Measurements from ENCODE around the gene INPP5D.

The INPP5D gene

GRCh38 chr2:233075966-233076339 is 15.8 kb downstream of the INPP5D start:
- no peak for DNase-seq (ENCODE audit: low read depth)

GRCh38 chr2:233076749-233077148 is 16.6 kb downstream of the INPP5D start:
- no peak for DNase-seq (ENCODE audit: low read depth)

GRCh38 chr2:233079473-233079877 is 19.3 kb downstream of the INPP5D start:
- DNase-seq (ENCODE audit: low read depth) = no peak

- DNase-seq (ENCODE audit: low read depth) = no peak
Measured at GRCh38 chr2:233079953-233080835, 20.1 kb downstream of the INPP5D start.

- DNase-seq (ENCODE audit: low read depth) = no peak
Measured at GRCh38 chr2:233080836-233081229, 20.7 kb downstream of the INPP5D start.

- DNase-seq (ENCODE audit: low read depth) = no peak
Measured at GRCh38 chr2:233081232-233081730, 21.1 kb downstream of the INPP5D start.

GRCh38 chr2:233081731-233082221 is 21.6 kb downstream of the INPP5D start:
- no peak for DNase-seq (ENCODE audit: low read depth)

- no peak for DNase-seq (ENCODE audit: low read depth)
Measured at GRCh38 chr2:233082222-233082930, 22.2 kb downstream of the INPP5D start.

GRCh38 chr2:233082931-233083755 is 23.0 kb downstream of the INPP5D start:
- DNase-seq (ENCODE audit: low read depth) = no peak

- DNase-seq (ENCODE audit: low read depth) = no peak
Measured at GRCh38 chr2:233083782-233084181, 23.6 kb downstream of the INPP5D start.

- peak; percentile 9 for DNase-seq (ENCODE audit: low read depth)
Measured at GRCh38 chr2:233084488-233084887, 24.3 kb downstream of the INPP5D start.

- DNase-seq (ENCODE audit: low read depth) = no peak
Measured at GRCh38 chr2:233085037-233085838, 25.1 kb downstream of the INPP5D start.

GRCh38 chr2:233085839-233086150 is 25.7 kb downstream of the INPP5D start:
- DNase-seq (ENCODE audit: low read depth) = no peak

GRCh38 chr2:233087713-233088112 is 27.6 kb downstream of the INPP5D start:
- no peak for DNase-seq (ENCODE audit: low read depth)

GRCh38 chr2:233088972-233089345 is 28.8 kb downstream of the INPP5D start:
- no peak for DNase-seq (ENCODE audit: low read depth)

- DNase-seq (ENCODE audit: low read depth) = no peak
Measured at GRCh38 chr2:233089851-233090250, 29.7 kb downstream of the INPP5D start.

GRCh38 chr2:233090879-233091278 is 30.7 kb downstream of the INPP5D start:
- DNase-seq (ENCODE audit: low read depth) = no peak

GRCh38 chr2:233091595-233092375 is 31.6 kb downstream of the INPP5D start:
- DNase-seq (ENCODE audit: low read depth) = no peak

GRCh38 chr2:233092432-233093165 is 32.5 kb downstream of the INPP5D start:
- no peak for DNase-seq (ENCODE audit: low read depth)

- DNase-seq (ENCODE audit: low read depth) = no peak
Measured at GRCh38 chr2:233093166-233093448, 33.0 kb downstream of the INPP5D start.

Data from ELR (cell line).